ENCODE measurements around the gene CTTNBP2NL.
"Not testable (repeated sequence)": the region's sequence is repeated elsewhere in the genome, so short reads cannot be mapped to it uniquely, and the experiment has no call there.

Gene CTTNBP2NL

GRCh38 chr1:112431038-112431437, 35.0 kb downstream of the CTTNBP2NL start:
- DNase-seq, result peak; percentile 50

DNA sequence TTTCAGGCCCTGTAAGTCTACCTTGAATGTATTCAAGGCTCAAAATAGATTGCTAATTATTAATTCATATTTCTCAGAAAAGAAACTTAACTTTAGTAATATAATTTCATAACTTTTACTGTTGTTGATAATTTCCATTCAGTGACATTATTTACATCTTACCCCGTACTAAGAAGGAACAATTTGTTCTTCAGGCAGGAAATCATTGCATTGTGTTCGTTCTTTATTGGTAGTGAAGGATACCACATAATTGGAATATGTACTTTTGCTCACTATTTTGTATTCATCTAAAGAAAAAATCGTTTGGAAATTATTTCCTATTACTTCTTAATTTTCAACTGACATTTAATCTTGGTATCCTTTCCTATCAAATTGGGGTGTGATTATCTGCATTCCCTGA, 39.4 kb downstream of the CTTNBP2NL start:
- no peak for DNase-seq

GRCh38 chr1:112436384-112437156, 40.6 kb downstream of the CTTNBP2NL start:
- no peak for DNase-seq

DNA sequence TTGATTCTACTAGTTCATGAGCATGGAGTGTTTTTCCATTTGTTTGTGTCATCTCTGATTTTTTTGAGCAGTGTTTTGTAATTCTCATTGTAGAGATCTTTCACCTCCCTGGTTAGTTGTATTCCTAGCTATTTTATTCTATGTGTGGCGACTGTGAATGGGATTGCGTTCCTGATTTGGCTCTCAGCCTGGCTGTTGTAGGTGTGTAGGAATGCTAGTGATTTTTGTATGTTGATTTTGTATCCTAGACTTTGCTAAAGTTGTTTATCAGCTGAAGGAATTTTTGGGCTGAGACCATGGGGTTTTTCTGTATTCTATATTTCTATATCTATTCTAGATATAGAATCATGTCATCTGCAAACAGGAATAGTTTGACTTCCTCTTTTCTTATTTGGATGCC, 42.1 kb downstream of the CTTNBP2NL start:
- not testable (repeated sequence) for DNase-seq

- no peak for DNase-seq
Observed at GRCh38 chr1:112439592-112439991, 43.6 kb downstream of the CTTNBP2NL start.

GRCh38 chr1:112440574-112440973, 44.6 kb downstream of the CTTNBP2NL start:
- DNase-seq, result no peak

GRCh38 chr1:112444269-112444668, 48.3 kb downstream of the CTTNBP2NL start:
- DNase-seq, result no peak

DNA sequence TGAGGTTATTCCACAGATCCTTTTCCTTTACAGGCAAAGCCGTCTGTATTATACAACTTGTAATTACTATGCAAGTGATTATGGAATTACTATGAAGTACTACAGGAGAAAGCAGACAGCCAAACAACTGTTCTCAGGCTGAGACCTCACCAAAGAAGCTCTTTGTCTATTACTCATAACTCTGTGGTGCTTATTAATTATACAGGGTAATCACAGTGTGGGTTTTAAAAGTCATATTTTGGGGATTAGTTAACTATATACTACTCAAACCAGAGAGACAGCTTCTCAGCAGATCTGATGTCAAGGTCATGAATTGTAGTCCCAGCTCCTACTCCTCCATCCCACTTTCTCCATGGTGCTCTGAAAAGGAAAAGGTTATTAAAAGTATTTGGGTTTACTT, 49.6 kb downstream of the CTTNBP2NL start:
- DNase-seq, result no peak

DNA sequence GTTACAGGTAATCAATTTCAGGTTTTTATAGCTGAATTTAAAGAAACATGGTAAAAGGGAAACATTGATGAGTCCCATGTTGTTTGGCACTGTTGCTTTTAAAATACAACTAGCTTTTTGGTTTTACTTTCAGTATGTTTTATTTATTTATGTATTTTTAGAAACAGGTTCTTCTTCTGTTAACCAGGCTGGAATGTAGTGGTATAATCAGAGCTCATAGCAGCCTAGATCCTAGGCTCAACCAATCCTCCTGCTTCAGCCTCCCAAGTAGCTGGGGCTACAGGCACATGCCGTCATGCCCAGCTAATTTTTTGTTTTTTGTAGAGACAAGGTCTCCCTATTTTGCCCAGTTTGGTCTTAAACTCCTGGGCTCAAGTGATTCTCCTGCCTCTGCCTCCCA, 50.4 kb downstream of the CTTNBP2NL start:
- no peak for DNase-seq

DNA sequence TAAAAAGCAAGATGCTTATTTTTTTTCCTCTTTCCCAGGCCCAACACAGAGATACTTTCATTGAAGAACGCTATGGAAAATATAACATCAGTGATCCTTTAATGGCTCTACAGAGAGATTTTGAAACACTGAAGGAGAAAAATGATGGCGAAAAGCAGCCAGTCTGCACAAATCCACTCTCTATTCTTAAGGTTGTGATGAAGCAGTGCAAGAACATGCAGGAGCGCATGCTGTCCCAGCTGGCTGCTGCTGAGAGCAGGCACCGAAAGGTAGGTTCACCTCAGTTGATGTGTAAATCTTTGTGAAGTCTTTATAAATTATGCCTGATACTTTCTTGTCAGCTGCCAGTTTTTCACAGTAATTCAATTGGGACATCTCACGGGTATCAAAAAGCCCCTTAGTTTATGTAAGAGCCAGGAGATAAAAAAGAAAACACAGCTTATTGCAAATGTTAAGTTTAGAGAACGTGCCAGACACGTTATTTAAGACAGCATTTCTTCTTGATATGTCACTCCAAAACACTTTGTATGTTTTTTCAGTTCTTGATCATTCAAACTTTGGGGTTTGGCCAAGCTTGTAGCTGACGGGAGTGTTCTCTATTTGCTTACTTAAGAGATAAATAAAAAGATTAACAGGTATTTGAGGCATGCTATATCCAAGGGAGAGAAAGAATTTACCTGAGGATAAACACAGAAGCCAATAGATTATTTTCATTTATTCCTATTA, 53.1 kb downstream of the CTTNBP2NL start:
- no peak for DNase-seq

- DNase-seq, result no peak
Observed at GRCh38 chr1:112449630-112449983, 53.6 kb downstream of the CTTNBP2NL start.

GRCh38 chr1:112450773-112451172, 54.8 kb downstream of the CTTNBP2NL start:
- no peak for DNase-seq

DNA sequence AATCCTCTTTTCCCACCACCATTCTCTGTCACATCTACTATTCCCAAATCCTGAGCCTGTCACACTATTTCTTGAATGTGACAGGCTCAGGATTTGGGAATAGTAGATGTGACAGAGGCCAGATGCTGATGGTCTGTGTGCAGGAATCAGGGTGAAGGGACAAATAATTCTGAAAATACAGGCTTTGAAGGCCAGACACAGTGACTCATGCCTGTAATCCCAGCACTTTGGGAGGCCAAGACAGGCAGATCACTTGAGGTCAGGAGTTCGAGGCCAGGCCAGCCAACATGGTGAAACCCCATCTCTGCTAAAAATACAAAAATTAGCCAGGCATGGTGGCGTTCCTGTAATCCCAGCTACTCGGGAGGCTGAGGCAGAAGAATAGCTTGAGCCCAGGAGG, 55.3 kb downstream of the CTTNBP2NL start:
- DNase-seq, result not testable (repeated sequence)

GRCh38 chr1:112453876-112454275, 57.9 kb downstream of the CTTNBP2NL start:
- DNase-seq, result no peak

DNA sequence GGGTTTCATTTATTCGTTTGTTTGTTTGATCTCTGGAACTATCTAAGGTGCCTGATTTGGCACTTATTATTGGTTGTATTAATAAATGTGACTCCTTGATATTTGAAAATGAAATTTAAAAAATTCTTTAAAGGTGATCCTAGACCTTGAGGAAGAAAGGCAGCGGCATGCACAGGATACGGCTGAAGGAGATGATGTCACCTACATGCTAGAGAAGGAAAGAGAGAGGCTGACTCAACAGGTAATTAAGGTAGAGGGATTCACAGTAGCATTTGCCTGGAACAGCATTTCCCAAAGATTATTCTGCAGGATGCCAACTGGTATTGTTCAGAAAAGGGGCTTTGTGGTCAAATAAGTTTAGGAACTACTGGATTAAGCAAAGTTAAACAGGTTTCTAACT, 58.3 kb downstream of the CTTNBP2NL start:
- no peak for DNase-seq

DNA sequence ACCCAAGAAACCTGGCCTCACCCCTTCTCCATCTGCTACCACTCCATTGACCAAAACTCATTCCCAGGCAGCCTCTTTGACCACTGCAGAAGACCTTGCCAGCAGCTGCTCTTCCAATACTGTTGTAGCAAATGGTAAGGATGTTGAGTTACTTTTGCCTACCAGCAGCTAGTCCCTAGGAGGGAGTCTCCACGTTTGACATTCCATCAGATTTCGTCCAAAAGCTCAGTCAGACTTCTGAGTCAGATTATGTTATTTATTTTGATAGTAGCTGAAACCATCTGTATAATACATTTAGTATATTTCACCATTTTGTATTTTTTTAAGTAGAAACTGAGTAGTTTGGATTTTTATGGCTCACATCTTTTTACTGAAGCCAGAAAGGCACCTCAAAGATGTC, 61.2 kb downstream of the CTTNBP2NL start:
- DNase-seq, result no peak

DNA sequence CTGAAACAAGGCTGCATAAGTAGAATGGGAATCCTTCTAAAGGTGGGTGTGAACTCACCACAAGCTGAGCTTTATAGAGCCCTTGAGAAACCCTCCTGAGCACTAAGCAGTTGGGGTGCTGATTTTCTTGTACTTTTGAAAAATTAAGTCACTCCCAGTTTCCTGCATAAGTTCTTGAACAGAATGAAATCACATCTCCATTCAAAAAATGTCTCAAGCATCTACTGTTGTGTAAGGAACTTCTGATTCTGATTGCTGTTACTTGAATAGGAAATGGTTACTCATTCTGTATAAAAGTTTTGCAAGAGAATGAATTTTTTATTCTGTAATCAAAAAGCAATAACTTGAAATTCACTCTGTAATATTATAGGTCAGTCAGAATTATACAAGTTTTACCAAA, 61.9 kb downstream of the CTTNBP2NL start:
- no peak for DNase-seq

- no peak for DNase-seq
Observed at GRCh38 chr1:112458756-112459155, 62.7 kb downstream of the CTTNBP2NL start.

DNA sequence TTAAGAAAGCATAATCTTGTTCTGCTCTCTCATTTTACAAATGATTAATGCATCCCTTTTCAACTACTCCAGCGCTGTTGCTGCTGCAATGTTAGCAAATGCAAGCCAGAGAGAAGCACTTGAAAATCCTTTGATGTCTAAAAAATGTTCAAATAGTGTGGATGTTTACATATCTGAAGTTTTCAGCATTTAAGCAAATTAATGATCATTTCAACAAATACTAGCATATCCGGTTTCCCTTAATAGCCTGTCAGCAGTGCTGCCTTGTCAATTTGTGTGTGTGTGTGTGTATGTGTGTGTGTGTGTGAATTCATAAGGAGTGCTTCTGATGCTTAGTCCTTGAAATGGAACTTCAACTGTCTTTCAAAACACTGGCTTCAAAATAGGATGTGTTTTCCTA, 64.6 kb downstream of the CTTNBP2NL start:
- DNase-seq, result no peak

DNA sequence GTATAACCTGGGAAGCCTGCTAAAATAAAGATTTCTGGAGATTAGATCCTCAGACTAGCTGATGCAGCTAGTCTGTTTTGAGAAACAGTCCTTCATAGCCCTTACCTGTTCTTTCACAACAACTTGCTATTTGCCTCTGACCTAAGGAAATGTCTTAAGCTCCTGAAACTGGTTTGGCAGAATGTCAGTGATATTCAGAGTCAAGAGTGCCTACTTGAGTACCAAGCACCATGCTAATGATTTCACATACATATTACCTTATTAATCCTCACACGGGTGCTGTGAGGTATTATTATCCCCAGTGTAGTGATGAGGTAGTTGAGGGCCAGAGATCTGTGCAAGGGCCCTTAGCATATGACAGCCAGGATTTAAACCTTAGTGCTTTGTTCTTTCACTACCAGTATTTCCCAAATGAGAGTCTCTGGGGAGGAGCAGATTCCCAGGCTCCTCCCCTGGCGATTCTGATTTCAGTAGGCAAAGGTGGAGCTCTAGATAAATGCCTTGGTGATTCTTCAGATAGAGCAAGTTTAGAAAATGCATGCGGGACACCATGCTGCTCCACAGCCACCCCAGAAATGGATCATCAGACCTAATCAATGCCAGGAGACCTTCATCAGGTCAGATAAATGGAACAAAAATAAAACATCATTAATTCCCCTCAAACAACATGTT, 65.3 kb downstream of the CTTNBP2NL start:
- DNase-seq, result no peak

DNA sequence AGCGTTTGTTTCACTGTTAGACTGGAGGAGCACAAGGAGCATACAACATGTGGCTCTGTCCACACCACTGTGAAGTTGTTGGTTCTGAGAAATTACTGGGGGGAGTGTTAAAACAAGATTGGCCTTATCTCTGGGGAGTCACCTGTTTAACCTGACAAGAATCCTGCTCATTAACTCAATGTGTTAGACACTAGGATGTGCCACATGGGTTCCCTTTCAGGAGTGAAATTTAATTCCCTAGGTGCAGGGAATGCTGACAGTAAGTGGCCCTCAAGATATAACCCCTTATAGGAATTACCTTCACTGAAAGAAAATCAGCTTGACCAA, 66.9 kb downstream of the CTTNBP2NL start:
- no peak for DNase-seq

DNA sequence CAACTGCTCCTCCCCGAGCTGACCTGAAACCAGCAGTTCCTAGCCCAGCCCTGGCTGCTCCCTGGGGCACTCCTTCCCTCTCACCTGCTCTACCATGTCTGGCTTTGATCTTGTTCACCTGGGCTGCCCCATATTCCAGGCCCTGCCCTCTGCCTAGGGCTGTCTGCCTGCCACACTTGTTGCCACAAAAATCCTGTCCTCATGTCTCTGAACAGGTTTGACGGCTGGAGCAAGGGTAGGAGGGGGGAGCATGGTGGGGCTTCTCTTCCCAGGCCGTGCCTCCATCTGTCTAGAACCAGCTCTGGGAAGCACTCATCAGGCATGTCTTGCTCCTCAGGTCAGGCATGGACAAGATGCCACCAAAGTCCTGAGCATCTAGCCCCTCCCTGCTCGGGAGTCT, 68.5 kb downstream of the CTTNBP2NL start:
- DNase-seq, result no peak

- no peak for DNase-seq
Observed at GRCh38 chr1:112465122-112465521, 69.1 kb downstream of the CTTNBP2NL start.

- peak; percentile 99 for DNase-seq
Observed at GRCh38 chr1:112466078-112466660, 70.2 kb downstream of the CTTNBP2NL start.
